Activated CD8-positive, alpha-beta memory T cell treated with anti-CD3 and anti-CD28 coated beads, Interleukin-2, amount 50 U/mL, for 1 hour (primary cell): ENCODE results near the gene FRZB.

Experiments used
- DNase-seq: peaks from one replicate; pipeline ENCODE4 v3.0.0-alpha.2; 2020; ENCODE audit errors: extremely low read depth

The FRZB gene

DNA sequence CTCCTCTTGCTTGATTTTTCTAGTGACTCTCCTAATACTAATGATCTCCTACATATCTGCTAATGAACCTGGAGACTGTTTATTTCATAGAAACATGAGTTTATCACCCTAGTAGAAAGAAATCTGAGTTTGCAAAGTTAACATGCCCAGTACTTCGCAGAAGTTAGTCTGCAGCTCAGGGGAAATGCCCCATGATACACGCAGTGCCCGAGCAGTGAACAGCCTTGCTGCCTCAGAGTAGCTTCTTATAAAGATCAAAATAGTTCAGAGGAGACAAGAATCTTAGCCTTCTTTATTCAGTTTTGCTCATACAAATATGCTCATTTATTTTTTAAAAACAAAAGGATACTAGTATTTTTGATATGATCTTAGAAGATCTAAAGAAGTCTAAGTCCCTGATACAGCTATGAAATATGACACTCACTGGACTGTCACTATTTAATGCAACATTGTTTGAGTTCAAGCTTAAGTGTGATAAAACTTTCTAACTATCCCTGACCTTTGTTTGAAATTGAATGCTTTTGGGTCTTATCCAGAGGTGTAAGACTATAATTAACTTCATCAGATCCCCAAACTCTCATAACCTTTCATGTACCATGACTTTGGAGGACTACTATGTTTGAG, 20.5 kb downstream of the FRZB start:
- DNase-seq = no peak

DNA sequence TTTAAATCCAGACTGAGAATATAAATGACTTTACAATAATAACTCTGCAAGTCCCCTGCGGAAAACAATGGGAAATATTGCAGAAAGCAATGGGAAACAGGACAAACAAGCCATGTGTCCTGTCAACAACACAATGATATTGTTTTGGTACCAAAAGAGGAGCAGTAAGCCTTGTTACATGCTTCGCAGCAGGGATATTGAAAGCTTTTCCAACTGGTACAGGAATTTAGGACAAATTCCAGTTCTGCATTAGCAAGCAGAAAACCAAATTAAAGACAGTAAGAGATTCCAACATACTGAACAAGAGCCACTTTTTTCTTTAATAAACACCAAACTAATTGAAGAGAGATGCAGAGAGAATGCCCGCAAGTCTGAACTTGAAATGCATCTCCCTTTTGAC, 30.0 kb downstream of the FRZB start:
- DNase-seq = no peak

GRCh38 chr2:182834293-182834692, 32.1 kb downstream of the FRZB start:
- no peak for DNase-seq

DNA sequence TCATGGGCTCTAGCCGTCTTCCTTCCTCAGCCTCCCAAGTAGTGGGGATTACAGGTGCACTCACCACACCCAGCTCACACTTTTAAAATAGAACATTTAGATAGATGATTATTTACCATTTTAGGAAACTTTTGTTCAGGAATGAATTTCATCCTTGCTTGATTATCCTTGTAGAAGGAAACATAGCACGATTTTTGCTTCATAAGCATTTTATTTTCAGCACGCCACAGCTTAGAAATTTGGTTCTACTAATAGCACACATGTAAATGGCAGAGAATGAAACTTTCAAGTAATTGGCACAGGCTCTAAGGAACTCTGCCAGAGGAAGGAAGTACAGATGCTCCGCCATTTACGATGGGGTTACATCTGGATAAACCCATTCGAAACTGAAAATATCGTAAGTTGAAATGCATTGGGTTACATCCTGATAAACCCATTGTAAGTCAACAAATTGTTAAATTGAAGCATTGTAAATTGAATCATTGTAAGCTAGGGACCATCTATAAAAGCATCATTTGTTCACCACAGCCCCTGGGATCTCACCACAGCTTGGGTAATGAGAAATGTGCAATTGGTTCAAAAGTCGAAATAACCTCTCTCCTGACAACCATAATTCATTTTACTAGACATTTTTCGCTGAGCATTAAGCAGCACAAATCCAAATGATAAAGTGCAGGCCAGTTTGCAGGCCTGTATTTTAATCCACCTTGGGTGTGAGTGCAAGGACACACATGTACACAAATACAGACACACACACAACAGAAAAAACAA, 33.2 kb downstream of the FRZB start:
- no peak for DNase-seq

GRCh38 chr2:182831921-182832320, 34.5 kb downstream of the FRZB start:
- no peak for DNase-seq

DNA sequence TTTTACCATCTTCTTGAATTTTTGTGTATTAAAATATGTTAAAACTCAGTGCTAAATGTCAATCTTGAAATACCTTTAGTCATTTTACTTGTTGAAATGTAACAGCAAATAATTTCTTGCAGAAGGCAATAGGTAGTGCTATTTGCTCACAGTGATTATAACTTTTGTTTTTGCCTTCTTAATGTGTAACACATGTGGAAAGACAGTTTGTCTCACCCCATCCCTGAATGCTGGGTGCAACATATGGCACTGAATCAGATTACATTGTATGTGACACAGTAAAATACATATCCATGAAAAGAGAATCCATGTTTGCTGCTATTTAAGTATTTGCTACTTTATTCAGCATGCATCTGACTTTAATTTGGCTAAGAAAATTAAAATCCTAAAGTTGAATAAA, 35.3 kb downstream of the FRZB start:
- DNase-seq = no peak

- no peak for DNase-seq
Observed at GRCh38 chr2:182827182-182827879, 39.1 kb downstream of the FRZB start.

DNA sequence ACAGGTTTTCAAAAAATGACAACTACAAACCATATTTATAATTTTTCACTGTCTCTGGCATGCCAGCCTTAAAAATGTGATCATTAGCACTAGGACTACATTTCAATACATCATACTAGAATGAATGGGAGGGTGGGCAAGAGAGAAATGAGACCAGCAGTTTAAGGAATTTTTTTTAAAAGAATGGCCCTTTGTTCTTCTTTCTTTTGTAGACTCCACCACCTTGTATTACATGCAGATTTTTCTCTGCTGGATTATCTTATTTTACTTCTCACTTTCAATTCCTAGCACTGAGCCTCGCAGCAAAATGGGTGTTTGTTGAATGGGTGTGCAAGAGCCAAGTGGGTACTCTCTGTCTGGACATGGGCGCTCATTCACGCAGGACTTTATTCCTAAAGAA, 39.9 kb downstream of the FRZB start:
- DNase-seq = no peak

GRCh38 chr2:182826064-182826463, 40.4 kb downstream of the FRZB start:
- DNase-seq = no peak

- no peak for DNase-seq
Observed at GRCh38 chr2:182824767-182825158, 41.7 kb downstream of the FRZB start.

- no peak for DNase-seq
Observed at GRCh38 chr2:182824056-182824766, 42.2 kb downstream of the FRZB start.

GRCh38 chr2:182822733-182823132, 43.7 kb downstream of the FRZB start:
- DNase-seq = no peak

GRCh38 chr2:182821182-182821581, 45.3 kb downstream of the FRZB start:
- DNase-seq = no peak

GRCh38 chr2:182819412-182819811, 47.0 kb downstream of the FRZB start:
- DNase-seq = no peak

- DNase-seq = no peak
Observed at GRCh38 chr2:182818925-182819324, 47.5 kb downstream of the FRZB start.

DNA sequence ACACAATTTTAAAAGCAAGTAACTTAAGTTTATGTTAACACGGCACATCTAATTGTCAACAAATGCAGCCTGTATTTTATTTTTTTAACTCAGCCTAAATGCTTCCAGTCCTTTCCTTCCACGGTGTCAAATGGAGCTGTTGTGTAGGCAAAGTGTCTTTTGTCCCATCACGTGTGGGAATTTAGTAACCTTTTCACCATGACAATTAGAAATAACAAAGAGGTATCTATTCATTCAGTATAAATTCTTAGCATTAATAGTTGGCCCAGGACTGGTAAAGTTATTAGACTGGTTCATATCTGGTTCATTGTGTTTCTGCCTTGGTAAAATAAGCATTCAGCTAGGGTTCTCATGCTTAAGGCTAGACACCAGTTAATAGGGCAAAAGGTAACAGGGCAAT, 47.9 kb downstream of the FRZB start:
- no peak for DNase-seq

- no peak for DNase-seq
Observed at GRCh38 chr2:182817558-182817957, 48.9 kb downstream of the FRZB start.

- no peak for DNase-seq
Observed at GRCh38 chr2:182816866-182817265, 49.6 kb downstream of the FRZB start.

DNA sequence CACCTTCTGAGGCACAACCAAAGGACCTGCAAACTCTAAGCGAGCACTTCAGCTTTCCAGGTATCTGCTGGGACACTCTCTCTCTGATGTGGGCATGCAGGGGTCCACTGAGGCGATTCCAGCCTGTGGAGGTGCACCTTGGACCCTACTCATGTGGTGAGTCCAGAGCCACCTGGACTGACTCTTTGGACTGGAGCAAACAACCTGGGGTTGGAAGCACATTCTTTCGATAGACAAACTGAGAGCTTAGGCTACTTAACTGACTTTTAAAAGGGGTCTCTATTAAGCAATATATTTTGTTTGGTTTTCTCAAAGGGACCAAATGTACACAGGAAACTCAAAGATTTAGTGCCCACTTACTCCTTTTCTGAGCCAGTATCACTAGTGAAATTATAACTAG, 51.6 kb downstream of the FRZB start:
- no peak for DNase-seq

- no peak for DNase-seq
Observed at GRCh38 chr2:182814380-182814779, 52.1 kb downstream of the FRZB start.

DNA sequence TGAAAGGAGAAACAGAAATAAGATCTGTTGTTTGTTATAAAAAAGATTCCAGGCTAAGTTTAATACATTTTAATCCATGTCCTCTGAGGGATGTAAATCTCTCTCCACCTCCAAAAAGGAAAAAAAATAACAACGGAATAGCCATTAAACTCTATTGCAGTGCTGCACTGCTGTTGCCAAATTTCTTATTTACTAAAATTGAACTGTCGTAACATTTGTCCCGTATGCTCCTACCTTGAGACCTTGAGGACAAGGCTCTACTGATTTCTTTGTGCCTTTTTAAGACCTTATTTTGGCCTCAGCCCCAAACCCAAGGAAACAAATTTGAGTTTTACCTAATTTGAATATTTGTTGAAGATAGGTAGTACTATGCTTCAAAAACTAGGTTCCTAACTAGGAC, 56.4 kb downstream of the FRZB start:
- no peak for DNase-seq

DNA sequence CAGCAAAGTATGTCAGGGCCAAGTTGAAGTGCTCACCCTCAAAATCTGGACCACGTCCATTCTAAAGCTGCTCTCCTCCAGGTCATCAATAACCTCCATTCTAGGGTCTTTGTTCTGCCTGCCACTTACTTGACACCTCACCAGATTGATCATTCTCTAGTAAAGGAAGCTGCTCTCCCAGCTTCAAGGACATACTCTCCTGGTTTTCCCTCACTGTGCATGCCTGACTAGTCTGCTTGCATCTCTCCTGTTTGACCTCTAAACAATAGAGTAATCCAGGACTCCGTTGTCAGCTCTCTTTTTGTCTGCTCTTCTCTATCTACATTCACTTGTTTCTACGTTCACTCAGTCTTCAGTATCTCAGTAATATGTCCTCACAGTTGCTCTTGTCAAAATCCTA, 59.1 kb downstream of the FRZB start:
- no peak for DNase-seq
